ENCODE measurements around the gene KY. TPM values are rescaled to one million over a fixed set of nuclear protein-coding genes. Genes with fewer than 3 reads are reported as not detected.

Gene KY
- total RNA-seq, 2 donors from 2014 or later, result 1.4 to 1.7 TPM

- H3K4me1 ChIP-seq (replicated peaks), result no peaks in the 10 kb centered on the region
These were observed 2.7 kb downstream of the KY start for GRCh38 chr3:134647902-134648760.

GRCh38 chr3:134646086-134646485 is 4.7 kb downstream of the KY start:
- Histone ChIP-seq H3K9me3 (no peaks in the 10 kb centered on the region), H3K4me1 (replicated peaks) (no peaks in the 10 kb centered on the region), H3K4me3 (no peak overlapping the region), H3K27ac (no peak overlapping the region), H3K27me3 (replicated peaks; ENCODE audit: insufficient read depth) (no peaks in the 10 kb centered on the region), H3K36me3 (no peaks in the 10 kb centered on the region)
- no peak for DNase-seq (ENCODE audit: low spot score)
- 93% methylated on average over 1 of the region's 1 CpG for WGBS
- no peak for TF ChIP-seq CTCF (IDR thresholded peaks at IDR 0.05)
- TF ChIP-seq POLR2A (IDR thresholded peaks at IDR 0.05), result no peak
- no peak for TF ChIP-seq POLR2AphosphoS5 (IDR thresholded peaks at IDR 0.05)
- intact Hi-C loops (cut with DNase I), result no loop called here

More at GRCh38 chr3:134647902-134648760, 2.7 kb downstream of the KY start:
- no peak overlapping the region for H3K4me3 ChIP-seq
- no peaks in the 10 kb centered on the region for H3K36me3 ChIP-seq
- H3K27me3 ChIP-seq (replicated peaks; ENCODE audit: insufficient read depth), result no peaks in the 10 kb centered on the region
- intact Hi-C loops (cut with DNase I), result no loop called here
- no peaks in the 10 kb centered on the region for H3K9me3 ChIP-seq
- TF ChIP-seq POLR2AphosphoS5 (IDR thresholded peaks at IDR 0.05) (no peak), POLR2A (IDR thresholded peaks at IDR 0.05) (no peak), CTCF (IDR thresholded peaks at IDR 0.05) (no peak)
- WGBS, result 87% methylated on average over 15 of the region's 15 CpGs
- H3K27ac ChIP-seq, result no peak overlapping the region
- DNase-seq (ENCODE audit: low spot score), result no peak

- Histone ChIP-seq H3K36me3 (no peaks in the 10 kb centered on the region), H3K27ac (no peak overlapping the region), H3K9me3 (no peaks in the 10 kb centered on the region), H3K4me1 (replicated peaks) (no peaks in the 10 kb centered on the region), H3K27me3 (replicated peaks; ENCODE audit: insufficient read depth) (no peaks in the 10 kb centered on the region), H3K4me3 (no peak overlapping the region)
- intact Hi-C loops (cut with DNase I), result no loop called here
- DNase-seq (ENCODE audit: low spot score), result no peak
- 91% methylated on average over 5 of the region's 5 CpGs for WGBS
- TF ChIP-seq POLR2A (IDR thresholded peaks at IDR 0.05) (no peak), CTCF (IDR thresholded peaks at IDR 0.05) (no peak), POLR2AphosphoS5 (IDR thresholded peaks at IDR 0.05) (no peak)
These were observed 5.3 kb downstream of the KY start for GRCh38 chr3:134645515-134645914.

- no peaks in the 10 kb centered on the region for H3K4me1 ChIP-seq (replicated peaks)
- intact Hi-C loops (cut with DNase I), result loop anchor here (5.0 kb wide), 1 partner anchor 43 kb away; no protein-coding TSS in a partner anchor
- no peaks in the 10 kb centered on the region for H3K27me3 ChIP-seq (replicated peaks; ENCODE audit: insufficient read depth)
- no peak for DNase-seq (ENCODE audit: low spot score)
- no peak overlapping the region for H3K4me3 ChIP-seq
- H3K9me3 ChIP-seq, result no peaks in the 10 kb centered on the region
- TF ChIP-seq POLR2AphosphoS5 (IDR thresholded peaks at IDR 0.05) (no peak), CTCF (IDR thresholded peaks at IDR 0.05) (no peak), POLR2A (IDR thresholded peaks at IDR 0.05) (no peak)
- WGBS, result 41% methylated on average over 11 of the region's 11 CpGs
- no peak overlapping the region for H3K27ac ChIP-seq
- no peaks in the 10 kb centered on the region for H3K36me3 ChIP-seq
These were observed 5.9 kb downstream of the KY start for GRCh38 chr3:134644731-134645514.
